Endometrial microvascular endothelial cells (primary cell): ENCODE results near the gene SPATA16. TPM values are rescaled to one million over a fixed set of nuclear protein-coding genes. Genes with fewer than 3 reads are reported as not detected.
"Not testable (repeated sequence)": the region's sequence is repeated elsewhere in the genome, so short reads cannot be mapped to it uniquely, and the experiment has no call there.

ENCODE experiments used
- in situ Hi-C: cut with HindIII; loops from 2 replicates; pipeline ENCODE4 v1.10.0; 2017; ENCODE audit warnings: low sequenced_read_pairs, low pct_unique_long_range_greater_than_20kb; ENCODE audit errors: inconsistent ontology term
- total RNA-seq: library from RNA; depleted of rRNA; stranded (reverse); fragments of >200 nt; gene quantifications from one replicate; pipeline ENCODE4 v1.2.3, GENCODE V29; 2015; ENCODE audit errors: inconsistent ontology term

Gene SPATA16
- total RNA-seq, 1 donor from 2014 or later: not detected

GRCh38 chr3:172913911-172914655 lies 227.0 kb downstream of the SPATA16 start:
- in situ Hi-C loops: no loop called here

- in situ Hi-C loops: no loop called here
Observed at GRCh38 chr3:172911142-172911541, 229.9 kb downstream of the SPATA16 start.

- in situ Hi-C loops: no loop called here
Observed at GRCh38 chr3:172908771-172909270, 232.2 kb downstream of the SPATA16 start.

GRCh38 chr3:172905451-172905850 lies 235.6 kb downstream of the SPATA16 start:
- in situ Hi-C loops: no loop called here

- in situ Hi-C loops: no loop called here
Observed at GRCh38 chr3:172904711-172905373, 236.2 kb downstream of the SPATA16 start.

GRCh38 chr3:172903642-172904320 lies 237.3 kb downstream of the SPATA16 start:
- in situ Hi-C loops: no loop called here

- in situ Hi-C loops: no loop called here
Observed at GRCh38 chr3:172892158-172892557, 248.9 kb downstream of the SPATA16 start.

- in situ Hi-C loops: no loop called here
Observed at GRCh38 chr3:172885704-172886103, 255.3 kb downstream of the SPATA16 start.

GRCh38 chr3:172882563-172882962 lies 258.5 kb downstream of the SPATA16 start:
- in situ Hi-C loops: no loop called here

- in situ Hi-C loops: not testable (repeated sequence)
Observed at GRCh38 chr3:172879381-172879780, 261.7 kb downstream of the SPATA16 start.

- in situ Hi-C loops: no loop called here
Observed at GRCh38 chr3:172877011-172877410, 264.0 kb downstream of the SPATA16 start.

GRCh38 chr3:172876297-172876696 lies 264.7 kb downstream of the SPATA16 start:
- in situ Hi-C loops: no loop called here

GRCh38 chr3:172875039-172875438 lies 266.0 kb downstream of the SPATA16 start:
- in situ Hi-C loops: no loop called here

GRCh38 chr3:172869784-172870518 lies 271.1 kb downstream of the SPATA16 start:
- in situ Hi-C loops: no loop called here

- in situ Hi-C loops: no loop called here
Observed at GRCh38 chr3:172869368-172869771, 271.7 kb downstream of the SPATA16 start.

GRCh38 chr3:172868582-172869200 lies 272.3 kb downstream of the SPATA16 start:
- in situ Hi-C loops: no loop called here

GRCh38 chr3:172866726-172867350 lies 274.2 kb downstream of the SPATA16 start:
- in situ Hi-C loops: not testable (repeated sequence)

GRCh38 chr3:172859041-172859440 lies 282.0 kb downstream of the SPATA16 start:
- in situ Hi-C loops: no loop called here
